Testis (tissue), 3 donors: ENCODE data around the gene PLA2G2C. TPM values are rescaled to one million over a fixed set of nuclear protein-coding genes. Genes with fewer than 3 reads are reported as not detected.

Experiments
- DNase-seq: peaks from one replicate; pipeline ENCODE4 v3.0.0-alpha.2; 2019
- H3K27ac ChIP-seq, 2 donors: fragments of 200-600 bp; sonication (generic); one replicate each; pipeline ENCODE4 v1.5.1; 2019
- H3K27me3 ChIP-seq: fragments of 200-600 bp; sonication (generic); one replicate; pipeline ENCODE4 v1.5.1; 2019
- H3K36me3 ChIP-seq: fragments of 200-600 bp; sonication (generic); one replicate; pipeline ENCODE4 v1.5.1; 2017; ENCODE audit warnings: low read depth; ENCODE audit errors: missing control alignments
- H3K4me1 ChIP-seq: fragments of 200-600 bp; sonication (generic); one replicate; pipeline ENCODE4 v1.5.1; 2019
- H3K4me3 ChIP-seq, 2 donors: fragments of 200-600 bp; sonication (generic); one replicate each; pipeline ENCODE4 v1.5.1; 2017 to 2019
- H3K9me3 ChIP-seq: fragments of 200-600 bp; sonication (generic); one replicate; pipeline ENCODE4 v1.5.1; 2017
- POLR2A ChIP-seq: fragments of 450-650 bp; IDR thresholded peaks from one replicate; pipeline ENCODE4 v1.6.1; 2017; ENCODE audit warnings: antibody characterized with exemption, mild to moderate bottlenecking, moderate library complexity
- WGBS, 2 donors: methylation state at CpG; one replicate each; pipeline ENCODE4 v1.1.5; 2018; 5-methylcytosine and 5-hydroxymethylcytosine counted together
- intact Hi-C: fragments of 100-400 bp; cut with DNase I; formaldehyde crosslinking; loops from one replicate; pipeline ENCODE4 v1.15.1; 2023; ENCODE audit warnings: low total_unique reads
- polyA plus RNA-seq: library from polyadenylated mRNA; stranded (reverse); fragments of 350-450 nt; fragmentation: Illumina TruSeq; extraction: RNeasy Lipid Tissue Mini Kit (QIAGEN cat#74804); gene quantifications from one replicate; pipeline ENCODE4 v1.2.3, GENCODE V29; 2014; ENCODE audit warnings: low read depth, low replicate concordance; ENCODE audit not compliant: insufficient read depth
- total RNA-seq, 2 donors: library from RNA; depleted of rRNA; stranded (reverse); fragments of >200 nt; gene quantifications; one replicate each; pipeline ENCODE4 v1.2.3, GENCODE V29; 2016
- TF ChIP-seq, protein P1 (sequence below), 3 experiments: fragments of 450-650 bp in 2 of 3; fragments of 200-600 bp in 1 of 3; sonication (generic) in 1 of 3; IDR thresholded peaks; one replicate each; pipeline ENCODE4 v1.5.1; 2016 to 2019; ENCODE audit warnings: antibody characterized with exemption in 3 of 3, mild to moderate bottlenecking in 2 of 3, moderate library complexity in 1 of 3

Gene PLA2G2C
- total and polyA plus RNA-seq, 3 donors from 2014 or later, result 0.31 to 1.1 (median 0.47) TPM

DNA sequence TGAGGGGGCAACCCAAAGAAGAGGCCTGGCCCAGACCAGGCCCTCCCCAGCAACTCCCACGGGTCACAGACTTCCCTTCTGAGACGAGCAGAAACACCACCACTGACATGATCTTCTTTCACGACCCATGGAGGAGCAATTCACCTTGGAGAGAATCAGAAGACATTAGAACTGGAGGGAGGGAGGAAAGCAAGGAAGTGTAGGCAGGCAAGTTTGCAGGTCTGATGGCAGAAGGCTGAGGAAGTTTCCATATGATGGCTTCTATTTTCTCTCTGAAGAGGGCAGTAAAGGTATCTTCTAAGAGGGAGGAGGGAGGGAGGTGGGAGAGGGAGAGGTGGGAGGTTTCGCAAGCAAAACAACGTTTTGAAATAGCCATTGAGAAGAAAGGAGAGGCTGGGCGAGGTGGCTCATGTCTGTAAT is 1.8 kb downstream of the PLA2G2C start:
- Histone ChIP-seq H3K27ac (no peak overlapping the region), H3K4me1 (peaks cover 13% of the 10 kb centered on the region), H3K27me3 (no peaks in the 10 kb centered on the region), H3K36me3 (no peaks in the 10 kb centered on the region), H3K4me3 (no peak overlapping the region), H3K9me3 (no peaks in the 10 kb centered on the region)
- no peak for TF ChIP-seq POLR2A
- TF ChIP-seq, protein P1, sequence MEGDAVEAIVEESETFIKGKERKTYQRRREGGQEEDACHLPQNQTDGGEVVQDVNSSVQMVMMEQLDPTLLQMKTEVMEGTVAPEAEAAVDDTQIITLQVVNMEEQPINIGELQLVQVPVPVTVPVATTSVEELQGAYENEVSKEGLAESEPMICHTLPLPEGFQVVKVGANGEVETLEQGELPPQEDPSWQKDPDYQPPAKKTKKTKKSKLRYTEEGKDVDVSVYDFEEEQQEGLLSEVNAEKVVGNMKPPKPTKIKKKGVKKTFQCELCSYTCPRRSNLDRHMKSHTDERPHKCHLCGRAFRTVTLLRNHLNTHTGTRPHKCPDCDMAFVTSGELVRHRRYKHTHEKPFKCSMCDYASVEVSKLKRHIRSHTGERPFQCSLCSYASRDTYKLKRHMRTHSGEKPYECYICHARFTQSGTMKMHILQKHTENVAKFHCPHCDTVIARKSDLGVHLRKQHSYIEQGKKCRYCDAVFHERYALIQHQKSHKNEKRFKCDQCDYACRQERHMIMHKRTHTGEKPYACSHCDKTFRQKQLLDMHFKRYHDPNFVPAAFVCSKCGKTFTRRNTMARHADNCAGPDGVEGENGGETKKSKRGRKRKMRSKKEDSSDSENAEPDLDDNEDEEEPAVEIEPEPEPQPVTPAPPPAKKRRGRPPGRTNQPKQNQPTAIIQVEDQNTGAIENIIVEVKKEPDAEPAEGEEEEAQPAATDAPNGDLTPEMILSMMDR (IDR thresholded peaks at IDR 0.05), result no peak
- 66 to 69% methylated on average over 6 of the region's 6 CpGs for WGBS, 2 donors
- intact Hi-C loops, result no loop called here
- DNase-seq, result no peak

DNA sequence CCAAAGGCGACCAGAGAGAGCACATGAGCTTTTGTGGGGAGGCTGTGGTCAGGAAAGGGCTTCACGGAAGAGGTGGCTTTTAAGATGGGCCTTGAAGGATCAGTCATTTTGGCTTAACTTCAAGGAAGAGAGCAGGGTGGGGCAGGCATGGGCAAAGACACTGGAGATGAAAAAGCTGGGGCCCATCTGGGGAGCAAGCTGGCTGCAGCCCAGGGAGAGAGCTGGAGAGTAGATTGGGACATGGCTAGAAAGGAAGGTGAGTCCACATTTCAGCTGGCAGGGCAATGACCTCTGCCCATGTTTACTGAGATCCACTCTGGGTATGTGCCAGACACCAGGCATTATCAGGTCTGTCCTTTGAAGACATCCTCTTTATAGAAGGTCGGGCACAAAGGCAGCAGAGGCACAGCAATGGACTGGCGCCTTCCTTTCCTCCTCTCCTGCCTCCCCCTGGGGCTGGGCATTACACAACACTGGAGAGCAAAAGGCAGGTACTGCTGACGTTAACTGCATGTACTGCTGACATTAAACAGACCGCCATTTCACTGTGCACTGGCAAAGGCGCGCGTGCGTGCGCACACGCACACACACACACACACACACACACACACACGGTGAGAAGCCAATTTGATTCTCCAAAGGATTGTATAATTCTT is 2.6 kb downstream of the PLA2G2C start:
- H3K27me3 ChIP-seq, result no peaks in the 10 kb centered on the region
- peaks cover 13% of the 10 kb centered on the region for H3K4me1 ChIP-seq
- H3K36me3 ChIP-seq, result no peaks in the 10 kb centered on the region
- H3K9me3 ChIP-seq, result no peaks in the 10 kb centered on the region
- no peak for DNase-seq
- 85% methylated on average over 12 to 13 of the region's 13 CpGs for WGBS, 2 donors
- H3K4me3 ChIP-seq, result no peak overlapping the region
- intact Hi-C loops, result no loop called here
- no peak for TF ChIP-seq POLR2A
- TF ChIP-seq, protein P1 (IDR thresholded peaks at IDR 0.05), result no peak
- H3K27ac ChIP-seq, result no peak overlapping the region

DNA sequence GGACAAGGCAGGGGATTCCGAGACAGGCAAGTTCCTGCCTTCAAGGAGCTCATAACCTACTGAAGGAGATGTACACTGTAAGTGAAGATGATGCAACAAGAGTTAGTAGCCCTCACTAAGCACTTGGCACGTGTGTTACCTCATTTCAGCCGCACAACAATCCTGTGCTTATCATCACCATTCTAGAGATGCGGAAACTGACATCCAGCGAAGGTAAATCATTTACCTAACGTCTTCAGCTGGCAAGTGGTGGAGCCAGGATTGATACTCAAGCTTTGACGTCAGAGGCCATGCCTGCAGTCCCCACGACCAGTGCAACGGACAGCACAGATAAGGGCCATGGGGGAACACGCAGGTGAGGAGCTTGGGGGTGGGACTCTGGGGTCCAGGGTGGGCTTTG is 3.3 kb downstream of the PLA2G2C start:
- TF ChIP-seq, protein P1 (IDR thresholded peaks at IDR 0.05), result no peak
- TF ChIP-seq POLR2A, result no peak
- H3K36me3 ChIP-seq, result no peaks in the 10 kb centered on the region
- no peak for DNase-seq
- H3K9me3 ChIP-seq, result no peaks in the 10 kb centered on the region
- no peaks in the 10 kb centered on the region for H3K27me3 ChIP-seq
- H3K4me1 ChIP-seq, result peaks cover 13% of the 10 kb centered on the region
- no peak overlapping the region for H3K4me3 ChIP-seq
- no peak overlapping the region for H3K27ac ChIP-seq
- WGBS, 2 donors, result 95% methylated on average over 10 of the region's 10 CpGs
- intact Hi-C loops, result no loop called here

DNA sequence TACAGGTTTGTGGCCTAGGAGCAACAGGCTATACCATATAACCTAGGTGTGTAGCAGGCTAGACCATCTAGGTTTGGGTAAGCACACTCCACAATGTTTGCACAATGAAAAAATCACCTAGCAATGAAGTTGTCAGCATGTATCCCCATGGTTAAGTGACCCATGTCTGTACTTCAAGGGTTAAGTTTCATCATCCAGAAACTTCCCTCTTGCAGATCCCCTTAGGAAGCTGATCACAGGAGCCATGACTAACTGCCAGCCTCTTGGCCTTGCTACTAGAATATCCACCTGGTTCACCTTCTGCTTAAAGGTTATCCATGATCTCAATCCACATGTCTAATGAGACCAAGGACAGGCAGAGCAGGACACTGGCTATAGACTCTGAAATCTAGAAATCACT is 3.9 kb downstream of the PLA2G2C start:
- no peaks in the 10 kb centered on the region for H3K36me3 ChIP-seq
- H3K4me1 ChIP-seq, result peaks cover 8% of the 10 kb centered on the region
- H3K4me3 ChIP-seq, result no peak overlapping the region
- TF ChIP-seq POLR2A, result no peak
- TF ChIP-seq, protein P1 (IDR thresholded peaks at IDR 0.05), result no peak
- H3K9me3 ChIP-seq, result no peaks in the 10 kb centered on the region
- DNase-seq, result no peak
- H3K27me3 ChIP-seq, result no peaks in the 10 kb centered on the region
- no peak overlapping the region for H3K27ac ChIP-seq
- intact Hi-C loops, result no loop called here

DNA sequence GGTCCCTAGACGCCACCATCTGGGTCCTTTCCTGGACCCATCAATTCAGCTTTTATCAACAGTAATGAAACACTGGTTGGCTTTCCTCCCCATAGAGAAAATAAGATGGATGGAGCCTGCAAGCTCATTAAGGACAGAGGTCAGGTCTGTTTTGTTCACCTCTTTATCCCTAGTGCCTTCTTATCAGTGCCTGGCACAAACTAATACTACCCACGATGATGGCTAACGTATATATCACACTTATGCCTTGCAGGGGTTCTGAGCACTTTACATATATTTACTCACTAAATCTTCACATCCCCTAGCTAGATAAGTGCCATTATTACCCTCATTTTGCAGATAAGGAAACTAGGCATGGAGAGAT is 5.5 kb downstream of the PLA2G2C start:
- no peak for TF ChIP-seq POLR2A
- TF ChIP-seq, protein P1 (IDR thresholded peaks at IDR 0.05), result no peak
- Histone ChIP-seq H3K27me3 (no peaks in the 10 kb centered on the region), H3K4me1 (no peaks in the 10 kb centered on the region), H3K27ac (no peak overlapping the region), H3K36me3 (no peaks in the 10 kb centered on the region), H3K4me3 (no peak overlapping the region), H3K9me3 (no peaks in the 10 kb centered on the region)
- no peak for DNase-seq
- intact Hi-C loops, result no loop called here
- WGBS, 2 donors, result 69 to 72% methylated on average over 3 of the region's 3 CpGs
